Tibial nerve (tissue), 4 donors: ENCODE results near the gene CEP85.

Experiments
- CTCF ChIP-seq, 5 experiments: fragments of 200-600 bp in 3 of 5; fragments of 450-650 bp in 2 of 5; sonication (generic) in 3 of 5; IDR thresholded peaks; one replicate each; pipeline ENCODE4 v1.5.1; 2016 to 2019; ENCODE audit warnings: antibody characterized with exemption in 5 of 5, mild to moderate bottlenecking in 3 of 5, moderate library complexity in 2 of 5
- EP300 ChIP-seq, 2 donors: sonication (generic); formaldehyde crosslinking; IDR thresholded peaks; one replicate each; pipeline ENCODE4 v1.6.1; 2017; ENCODE audit warnings: antibody characterized with exemption in 2 of 2, mild to moderate bottlenecking in 1 of 2
- POLR2A ChIP-seq, 2 donors: fragments of 450-650 bp; IDR thresholded peaks; one replicate each; pipeline ENCODE4 v1.6.1; 2017; ENCODE audit warnings: antibody characterized with exemption in 2 of 2, mild to moderate bottlenecking in 2 of 2, moderate library complexity in 2 of 2

- TF ChIP-seq POLR2A (IDR thresholded peaks at IDR 0.05) (no peak), CTCF (IDR thresholded peaks at IDR 0.05) (no peak), EP300 (IDR thresholded peaks at IDR 0.05) (no peak)
Observed at GRCh38 chr1:26297791-26298124, 63.8 kb downstream of the CEP85 start.
